Activated gamma-delta T cell treated with Interleukin-2 at 50 U/mL for 16 hours (primary cell): ENCODE data around the gene ANKRD13A.
"Not testable (repeated sequence)": the region's sequence is repeated elsewhere in the genome, so short reads cannot be mapped to it uniquely, and the experiment has no call there.

Experiments used
- DNase-seq: peaks from one replicate; pipeline ENCODE4 v3.0.0-alpha.2; 2020

Gene ANKRD13A

DNA sequence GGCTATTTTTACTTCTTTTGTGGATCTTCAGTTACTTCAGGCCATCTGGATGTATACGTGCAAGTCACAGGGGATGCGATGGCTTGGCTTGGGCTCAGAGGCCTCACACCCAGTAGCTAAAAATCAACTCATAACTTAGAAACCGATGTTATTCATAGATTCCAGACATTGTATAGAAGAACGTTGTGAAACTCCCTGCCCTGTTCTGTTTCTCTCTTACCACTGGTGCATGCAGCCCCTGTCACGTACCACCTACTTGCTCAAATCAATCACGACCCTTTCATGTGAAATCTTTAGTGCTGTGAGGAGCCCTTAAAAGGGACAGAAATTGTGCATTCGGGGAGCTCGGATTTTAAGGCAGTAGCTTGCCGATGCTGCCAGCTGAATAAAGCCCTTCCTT, 50.4 kb downstream of the ANKRD13A start:
- not testable (repeated sequence) for DNase-seq

- no peak for DNase-seq
Measured at GRCh38 chr12:110050927-110051326, 51.7 kb downstream of the ANKRD13A start.

DNA sequence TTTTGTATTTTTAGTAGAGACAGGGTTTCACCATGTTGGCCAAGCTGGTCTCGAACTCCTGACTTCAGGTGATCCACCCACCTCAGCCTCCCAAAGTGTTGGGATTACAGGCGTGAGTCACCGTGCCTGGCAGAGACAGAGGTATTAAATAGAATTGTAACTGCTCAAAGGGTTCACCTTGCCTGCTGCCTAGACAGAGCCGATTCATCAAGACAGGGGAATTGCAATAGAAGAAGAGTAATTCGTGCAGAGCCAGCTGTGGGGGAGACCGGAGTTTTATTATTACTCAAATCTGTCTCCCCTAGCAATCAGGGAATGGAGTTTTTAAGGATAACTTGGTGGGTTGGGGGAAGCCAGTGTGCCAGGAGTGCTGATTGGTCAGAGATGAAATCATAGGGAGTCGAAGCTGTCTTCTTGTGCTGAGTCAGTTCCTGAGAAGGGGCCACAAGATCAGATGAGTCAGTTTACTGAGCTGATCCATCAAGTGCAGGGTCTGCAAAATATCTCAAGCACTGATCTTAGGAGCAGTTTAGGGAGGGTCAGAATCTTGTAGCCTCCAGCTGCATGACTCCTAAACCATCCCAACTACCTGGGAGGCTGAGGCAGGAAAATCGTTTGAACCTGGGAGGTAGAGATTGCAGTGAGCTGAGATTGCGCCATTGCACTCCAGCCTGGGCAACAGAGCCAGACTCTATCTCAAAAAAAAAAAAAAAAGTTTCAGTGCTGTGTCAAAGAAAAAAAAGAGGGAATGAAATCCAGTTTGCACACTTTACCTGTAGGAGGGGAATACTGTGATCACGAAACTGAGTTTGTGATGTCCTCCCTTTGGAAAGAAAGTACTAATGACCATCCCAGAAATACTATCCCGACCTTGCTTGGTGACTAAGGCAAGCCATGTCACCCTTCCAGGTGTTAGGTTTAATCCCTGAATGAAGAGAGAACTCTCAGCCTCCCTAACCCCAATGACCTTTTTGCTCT, 56.4 kb downstream of the ANKRD13A start:
- not testable (repeated sequence) for DNase-seq

- not testable (repeated sequence) for DNase-seq
Measured at GRCh38 chr12:110056643-110057042, 57.4 kb downstream of the ANKRD13A start.

DNA sequence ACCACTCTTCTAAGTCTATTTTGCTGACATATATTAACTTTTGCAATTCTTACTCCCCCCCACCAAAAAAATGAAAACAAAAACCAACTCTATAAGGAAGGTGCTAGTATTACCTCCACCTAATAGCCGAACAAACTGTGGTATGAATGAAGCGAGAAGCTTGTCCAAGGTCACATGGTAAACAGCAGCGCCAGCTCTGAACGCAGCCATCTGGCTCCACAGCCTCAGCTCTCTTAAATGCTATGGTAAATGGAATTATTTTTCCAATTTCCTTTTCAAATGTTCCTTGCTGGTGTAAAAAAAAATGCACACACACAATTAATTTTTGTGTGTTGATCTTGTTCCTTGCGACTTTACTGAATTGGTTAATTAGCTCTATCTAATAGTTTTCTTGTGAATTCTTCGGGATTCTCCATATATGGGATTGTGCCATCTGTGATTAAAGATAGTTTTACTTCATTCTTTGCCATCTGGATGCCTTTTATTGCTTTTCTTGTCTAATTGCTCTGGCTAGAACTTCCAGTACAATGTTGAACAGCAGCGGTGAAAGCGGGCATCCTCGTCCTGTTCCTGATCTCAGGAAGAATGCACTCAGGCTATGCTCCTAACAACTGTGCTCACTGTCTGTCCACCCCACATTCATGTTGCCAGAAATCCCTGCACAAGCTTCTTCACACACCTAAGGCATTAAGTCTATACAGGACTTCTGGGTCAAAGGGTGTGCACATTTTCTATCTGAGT, 59.8 kb downstream of the ANKRD13A start:
- no peak for DNase-seq

DNA sequence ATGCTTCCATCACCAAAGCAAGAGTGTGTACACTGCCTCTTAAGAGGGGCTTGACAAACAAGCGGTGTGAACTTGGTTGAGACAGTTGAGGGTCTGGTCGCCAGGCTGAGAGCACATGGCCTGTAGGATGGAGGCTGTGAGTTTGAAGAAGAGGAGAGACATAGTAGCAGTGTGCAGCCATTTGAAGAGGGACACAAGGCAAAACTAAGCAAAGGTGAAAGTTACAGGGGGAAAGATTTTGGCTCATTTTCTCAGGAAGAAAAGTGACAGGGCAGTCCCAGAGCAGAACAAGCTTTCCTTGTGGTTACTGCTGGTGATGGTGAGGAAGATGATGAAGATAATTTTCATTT, 60.4 kb downstream of the ANKRD13A start:
- no peak for DNase-seq

DNA sequence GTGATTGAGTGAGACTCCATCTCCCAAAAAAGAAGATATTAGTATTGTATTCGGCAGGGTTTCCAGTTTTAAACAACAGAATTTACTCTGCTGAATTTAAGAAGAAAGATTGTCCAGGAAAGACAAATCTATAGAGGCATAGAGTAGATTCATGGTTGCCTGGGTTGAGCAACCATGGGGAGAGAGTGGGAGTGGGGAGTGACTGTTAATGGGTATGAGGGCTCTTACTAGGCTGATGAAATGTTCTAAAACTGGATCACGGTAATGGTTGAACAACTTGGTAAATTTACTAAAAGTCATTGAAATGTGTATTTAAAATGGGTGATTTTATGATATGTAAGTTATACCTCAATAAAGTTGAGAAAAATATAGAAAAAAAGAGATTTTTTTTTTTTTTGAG, 63.0 kb downstream of the ANKRD13A start:
- DNase-seq: no peak

DNA sequence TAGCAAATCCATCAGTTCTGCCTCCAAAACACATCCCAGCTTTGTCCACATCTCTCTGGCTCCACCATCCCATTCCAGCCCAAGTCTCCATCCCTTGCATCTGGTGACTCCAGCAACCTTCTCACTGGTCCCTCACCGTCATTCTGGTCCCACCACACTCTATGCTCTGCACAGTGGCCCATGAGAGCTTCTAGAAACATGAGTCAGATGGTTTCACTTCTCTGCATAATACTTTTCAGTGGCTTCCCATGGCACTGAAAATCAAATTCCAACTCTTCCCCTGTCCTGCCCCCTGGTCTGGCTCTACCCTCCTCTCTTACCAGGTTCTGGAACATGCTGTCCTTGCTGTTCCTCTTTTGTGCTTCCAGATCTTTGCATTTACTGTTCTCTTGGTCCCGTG, 66.3 kb downstream of the ANKRD13A start:
- DNase-seq: no peak

- DNase-seq: no peak
Measured at GRCh38 chr12:110067531-110067930, 68.3 kb downstream of the ANKRD13A start.

- DNase-seq: not testable (repeated sequence)
Measured at GRCh38 chr12:110068115-110068514, 68.9 kb downstream of the ANKRD13A start.

- DNase-seq: no peak
Measured at GRCh38 chr12:110068654-110069053, 69.4 kb downstream of the ANKRD13A start.

- DNase-seq: no peak
Measured at GRCh38 chr12:110071504-110071903, 72.3 kb downstream of the ANKRD13A start.

DNA sequence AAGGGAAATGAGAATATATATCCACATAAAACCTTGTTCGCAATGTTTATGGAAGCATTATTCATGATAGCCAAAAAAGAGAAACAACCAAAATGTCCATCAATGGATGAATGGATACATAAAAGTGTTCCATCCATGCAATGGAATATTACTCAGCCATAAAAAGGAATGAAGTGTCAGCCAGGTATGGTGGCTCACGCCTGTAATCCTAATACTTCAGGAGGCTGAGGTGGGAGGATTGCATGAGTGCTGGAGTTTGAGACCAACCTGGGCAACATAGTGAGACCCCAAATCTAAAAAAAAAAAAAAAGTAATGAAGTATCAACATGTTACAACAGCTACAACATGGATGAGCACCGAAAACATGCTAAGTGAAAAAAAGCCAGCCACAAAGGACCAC, 72.7 kb downstream of the ANKRD13A start:
- no peak for DNase-seq

- DNase-seq: not testable (repeated sequence)
Measured at GRCh38 chr12:110072636-110073035, 73.4 kb downstream of the ANKRD13A start.

DNA sequence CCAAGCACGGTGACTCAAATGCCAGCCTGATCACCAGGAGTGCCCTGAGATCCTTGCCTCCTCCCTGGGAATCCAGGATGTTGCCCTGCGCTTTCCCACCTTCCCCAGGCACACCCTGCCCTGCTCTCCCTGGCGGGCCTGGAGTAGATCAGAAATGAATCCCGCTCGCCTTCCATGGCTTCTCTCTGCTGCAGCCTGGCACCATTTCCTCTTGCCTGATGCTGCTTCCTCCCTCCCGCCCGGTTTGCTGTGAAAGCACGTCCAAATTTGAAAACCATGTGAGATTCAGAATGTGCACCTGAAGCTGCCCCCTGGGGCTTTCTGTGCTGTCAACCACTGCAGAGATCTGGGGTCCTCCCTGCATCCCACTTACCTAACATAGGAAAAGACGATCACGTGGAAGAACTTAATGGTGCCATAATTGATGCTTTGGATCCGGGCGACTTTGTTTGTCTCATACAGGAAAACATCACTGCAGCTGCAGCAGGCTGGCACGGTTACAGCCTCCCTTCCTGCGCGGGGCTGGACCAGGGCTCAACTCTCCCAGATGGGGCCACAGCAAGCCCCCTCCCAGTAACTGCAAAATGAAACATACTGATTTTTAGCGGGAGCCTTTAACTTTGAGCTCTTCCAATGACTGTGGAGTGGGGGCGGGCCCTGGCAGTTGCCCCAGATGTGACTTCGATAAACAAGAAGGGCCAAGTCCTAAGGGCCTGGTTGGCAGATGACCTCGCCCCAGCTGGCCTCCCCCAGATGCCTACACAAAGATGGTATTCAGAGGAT, 74.0 kb downstream of the ANKRD13A start:
- DNase-seq: peak; percentile 4

GRCh38 chr12:110074089-110074488, 74.9 kb downstream of the ANKRD13A start:
- DNase-seq: no peak

DNA sequence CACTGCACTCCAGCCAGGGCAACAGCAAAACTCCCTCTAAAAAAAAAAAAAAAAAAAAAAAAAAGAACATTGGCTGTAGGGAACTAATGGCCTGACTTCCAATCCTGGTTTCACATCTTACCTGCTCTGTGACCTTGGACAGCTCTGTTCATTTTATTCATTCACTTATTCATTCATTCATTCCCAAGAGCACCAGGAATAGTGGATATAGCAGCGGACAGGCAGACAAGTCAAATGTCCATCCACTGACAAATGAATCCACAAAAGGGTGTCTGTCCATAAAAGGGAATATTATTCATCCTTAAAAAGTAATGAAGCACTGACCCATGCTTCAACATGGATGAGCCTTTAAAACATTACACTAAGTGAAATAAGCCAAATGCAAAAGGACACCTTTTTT, 76.7 kb downstream of the ANKRD13A start:
- no peak for DNase-seq

GRCh38 chr12:110077800-110078199, 78.6 kb downstream of the ANKRD13A start:
- no peak for DNase-seq

DNA sequence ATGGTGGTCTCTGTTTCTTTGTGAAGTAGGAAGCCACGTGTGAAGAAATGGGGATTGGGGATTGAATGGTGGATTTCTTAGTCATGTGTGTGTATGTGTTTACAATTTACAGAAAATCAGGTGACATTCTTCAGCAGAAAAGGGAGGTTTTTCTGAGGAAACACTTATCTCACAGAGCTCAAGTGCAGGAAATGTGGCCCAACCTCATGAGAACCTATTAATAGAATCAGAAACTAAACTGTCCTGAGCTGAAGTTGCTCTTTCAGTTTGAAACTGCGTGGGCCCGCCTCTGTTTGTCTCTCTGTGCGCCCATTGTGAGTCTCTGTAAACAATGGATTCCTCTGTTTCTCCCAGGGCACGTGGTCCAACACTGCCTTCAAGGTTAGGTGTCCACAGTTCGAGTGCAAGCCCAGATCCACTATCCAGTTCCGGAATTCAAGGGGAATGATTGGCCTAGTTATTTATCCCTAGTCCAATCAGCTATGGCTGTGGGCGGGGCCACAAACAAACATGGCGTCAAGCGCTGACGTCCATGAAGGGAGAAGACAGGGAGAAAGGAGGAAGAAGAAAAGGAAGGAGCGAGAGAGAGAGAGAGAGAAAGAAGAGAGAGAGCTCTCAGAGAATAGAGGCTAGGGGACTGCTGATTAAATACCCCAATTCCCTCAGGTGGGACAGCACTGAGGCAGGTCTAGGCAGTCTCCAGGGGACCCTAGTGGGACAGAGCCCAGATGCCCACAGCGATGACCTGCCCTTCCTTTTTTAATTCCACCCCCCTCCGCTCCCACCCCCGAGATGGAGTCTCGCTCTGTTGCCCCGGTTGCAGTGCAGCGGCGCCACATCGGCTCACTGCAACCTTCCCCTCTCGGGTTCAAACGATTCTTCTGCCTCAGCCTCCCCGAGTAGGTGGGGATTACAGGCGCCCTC, 80.5 kb downstream of the ANKRD13A start:
- peak; percentile 62 for DNase-seq

GRCh38 chr12:110080410-110080809, 81.2 kb downstream of the ANKRD13A start:
- DNase-seq: no peak

DNA sequence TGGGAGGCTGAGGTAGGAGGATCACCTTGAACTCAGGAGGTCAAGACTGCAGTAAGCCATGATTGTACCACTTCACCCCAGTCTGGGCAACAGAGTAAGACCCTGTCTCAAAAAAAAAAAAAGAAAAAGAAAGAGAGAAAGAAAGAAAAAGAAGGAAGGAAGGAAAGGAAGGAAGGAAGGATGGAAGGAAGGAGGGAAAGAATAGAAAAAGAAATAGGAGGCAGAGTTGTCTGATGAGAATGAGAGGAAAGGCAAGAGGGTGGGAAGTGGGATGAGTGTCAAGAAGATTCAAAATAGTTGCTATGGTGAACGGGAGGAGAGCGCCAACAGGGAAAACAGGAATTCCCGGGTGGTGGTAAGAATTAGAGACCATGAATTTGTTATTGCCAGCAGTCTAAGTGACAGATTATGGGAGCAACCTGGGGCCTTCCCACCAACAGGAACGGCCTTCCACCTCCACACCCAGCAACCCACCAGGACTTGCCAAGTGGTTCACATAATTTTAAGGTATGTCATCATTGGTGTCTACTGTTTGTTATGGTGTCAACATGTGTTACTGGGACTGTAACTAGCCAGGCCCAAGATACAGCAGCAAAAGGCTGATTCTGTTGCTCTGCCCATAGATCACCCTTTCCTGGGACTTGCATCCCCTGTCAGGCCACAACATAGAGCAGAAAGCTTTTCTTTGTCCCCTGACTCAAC, 85.2 kb downstream of the ANKRD13A start:
- DNase-seq: no peak
